NCI-H526 (cell line): ENCODE data around the gene SH3PXD2B.
"Not testable (repeated sequence)": the region's sequence is repeated elsewhere in the genome, so short reads cannot be mapped to it uniquely, and the experiment has no call there.

Experiments used
- DNase-seq, 2 experiments: peaks; one replicate each; lab custom pipeline; 2025; lab: John Stamatoyannopoulos, UW

Gene SH3PXD2B

DNA sequence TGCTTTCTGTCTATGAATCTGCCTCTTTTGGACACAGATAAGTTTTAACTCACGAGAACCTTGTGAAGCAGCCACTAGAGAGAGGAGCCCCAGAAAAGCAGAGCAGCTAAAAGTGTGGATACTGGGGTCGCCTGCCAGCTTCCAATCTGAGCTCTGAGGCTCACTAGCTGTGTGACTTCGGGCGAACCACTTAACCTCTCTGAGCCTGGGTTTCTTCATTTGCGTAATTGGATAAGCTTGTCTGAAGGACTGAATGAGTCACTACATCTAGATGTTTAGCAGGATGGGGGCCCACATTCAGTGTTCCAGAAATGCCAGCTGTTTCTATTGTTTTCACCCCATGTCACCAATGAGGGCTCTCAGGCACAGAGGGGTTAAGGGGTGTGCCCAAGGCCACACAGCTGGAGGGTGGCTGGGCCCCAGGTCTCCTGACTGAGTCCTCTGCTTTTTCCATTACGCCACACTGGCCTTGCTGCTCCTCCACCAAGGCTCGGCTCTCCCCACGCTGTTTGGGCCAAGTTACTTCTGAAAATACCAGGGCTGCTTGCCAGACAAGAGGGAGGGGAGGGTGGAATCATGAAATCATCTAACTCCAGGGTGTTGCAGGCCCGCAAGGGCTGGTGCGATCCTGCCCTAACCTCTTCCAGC is 36.2 kb downstream of the SH3PXD2B start:
- DNase-seq, result no peak

DNA sequence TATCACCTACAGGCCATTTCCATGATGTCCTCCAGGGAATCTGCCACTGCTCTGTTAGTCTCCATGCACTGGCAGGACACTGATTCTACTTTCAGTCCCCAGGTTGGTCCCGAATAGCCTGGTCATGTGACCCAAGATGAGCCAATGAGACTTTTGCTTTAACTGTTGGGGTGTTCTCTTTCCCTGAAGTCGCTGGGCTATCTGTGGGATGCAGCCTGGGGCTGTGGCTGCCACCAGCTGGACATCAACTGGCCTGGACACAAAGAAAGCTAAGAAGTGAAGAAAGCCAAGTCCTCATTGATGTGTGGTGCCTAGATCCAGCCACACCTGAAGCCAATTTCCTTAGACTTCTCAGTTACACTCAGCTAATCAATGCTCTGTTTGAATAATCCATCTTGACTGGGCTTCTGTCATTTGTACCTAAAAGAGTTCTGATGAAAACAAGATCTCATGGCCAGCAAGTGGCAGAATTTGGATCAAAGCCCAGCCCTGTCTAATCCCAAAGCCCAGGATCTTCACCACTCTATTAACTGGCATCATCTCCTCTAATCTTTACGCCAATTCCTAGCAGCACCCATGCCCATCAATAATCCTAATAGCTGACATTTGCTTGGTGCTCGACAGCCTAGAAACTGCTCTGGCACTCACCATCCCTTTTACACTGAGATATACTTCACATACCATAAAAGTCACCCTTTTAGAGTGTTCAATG is 37.0 kb downstream of the SH3PXD2B start:
- DNase-seq, result no peak

GRCh38 chr5:172415362-172416275 is 38.7 kb downstream of the SH3PXD2B start:
- no peak for DNase-seq

DNA sequence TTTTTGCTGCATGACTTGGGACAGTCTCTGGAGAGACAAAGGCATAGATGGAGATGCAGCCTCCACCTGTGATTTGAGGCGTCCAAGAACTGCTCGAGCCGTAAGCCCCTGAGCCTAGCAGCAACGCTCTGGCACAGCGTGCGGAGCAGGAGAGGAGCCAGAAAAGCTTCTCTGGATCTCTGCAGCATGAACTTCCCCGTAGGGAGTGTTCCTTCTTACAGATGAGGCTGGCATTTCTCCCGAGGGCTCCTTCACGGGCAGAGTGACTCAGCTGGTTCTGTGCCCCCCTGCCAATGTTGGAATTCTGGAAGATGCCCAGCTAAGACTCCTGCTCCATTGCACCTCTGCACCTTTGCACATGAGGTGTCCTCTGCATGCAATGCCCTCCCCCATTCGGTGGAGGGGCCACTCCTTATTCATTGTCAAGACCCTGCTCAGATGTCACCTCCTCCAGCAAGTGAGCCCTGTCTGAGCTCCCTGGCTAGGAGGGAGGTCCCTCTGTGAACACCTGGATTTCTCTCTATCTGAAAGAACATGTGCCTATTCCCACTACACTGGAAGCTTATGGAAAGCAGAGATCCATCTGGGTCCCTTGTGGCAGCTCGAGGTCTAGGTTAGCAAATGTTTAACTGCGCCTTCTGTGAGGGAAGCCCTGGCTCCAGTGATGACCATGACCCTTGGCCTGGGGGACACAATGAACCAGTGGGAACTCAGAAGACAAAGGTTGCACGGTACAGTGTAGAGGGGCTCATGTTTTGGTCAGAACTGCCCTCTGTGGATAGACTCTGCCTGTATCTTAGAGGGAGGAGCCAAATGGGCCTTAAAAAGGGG is 39.6 kb downstream of the SH3PXD2B start:
- no peak for DNase-seq

- DNase-seq, result no peak
Measured at GRCh38 chr5:172413601-172414171, 40.6 kb downstream of the SH3PXD2B start.

DNA sequence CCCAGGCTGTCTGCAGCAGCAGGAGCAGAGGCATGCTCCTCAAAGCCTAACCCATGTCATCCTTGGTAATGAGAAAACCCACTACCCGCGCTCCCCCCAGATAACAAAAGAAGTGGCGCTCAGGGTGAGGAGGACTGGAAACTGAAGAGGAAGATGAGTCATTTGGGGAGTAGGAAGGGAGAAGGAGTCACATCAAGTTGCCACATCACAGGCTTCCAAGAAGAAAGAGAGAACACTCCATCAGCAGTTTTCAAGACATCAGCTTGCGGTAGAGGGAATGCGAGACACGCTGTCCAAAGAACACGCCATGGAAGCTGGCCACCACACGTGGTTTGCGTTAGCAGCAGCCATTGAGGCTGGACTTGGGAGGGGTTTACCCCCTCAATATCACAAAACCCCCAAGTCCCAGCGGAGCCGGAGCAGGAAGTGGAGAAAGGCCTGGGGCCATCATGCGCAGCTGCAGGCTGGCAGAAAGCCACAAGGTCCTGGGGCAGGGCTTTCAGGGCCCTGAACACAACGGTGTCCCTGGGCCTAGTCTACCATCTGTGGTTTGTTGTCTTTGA is 41.5 kb downstream of the SH3PXD2B start:
- DNase-seq, result no peak

DNA sequence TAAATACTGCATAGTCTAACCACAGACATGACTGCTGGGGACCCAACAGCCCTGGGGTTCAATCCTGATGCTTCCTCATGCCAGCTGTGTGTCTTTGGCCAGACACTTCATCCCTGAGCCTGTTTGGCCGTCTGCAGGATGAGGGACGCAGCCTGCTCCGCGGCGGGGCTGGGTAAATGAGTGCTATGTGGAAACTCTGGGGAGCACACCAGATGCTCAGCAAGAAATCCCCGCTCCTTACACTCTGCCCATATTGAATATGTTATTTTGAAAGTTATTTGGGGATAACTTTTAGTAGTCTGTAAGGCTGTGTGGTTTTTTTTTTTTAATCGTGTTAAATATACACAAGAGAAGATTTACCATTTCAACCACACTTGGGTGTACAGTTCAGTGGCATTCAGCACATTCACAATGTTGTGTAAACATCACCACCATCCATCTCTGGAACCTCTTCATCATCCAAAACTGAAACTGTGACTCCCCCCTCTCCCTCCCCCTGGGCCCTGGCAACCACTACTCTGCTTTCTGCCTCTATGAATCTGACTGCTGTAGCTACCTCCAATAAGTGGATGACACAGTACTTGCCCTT is 42.7 kb downstream of the SH3PXD2B start:
- no peak for DNase-seq

- no peak for DNase-seq
Measured at GRCh38 chr5:172410662-172411483, 43.5 kb downstream of the SH3PXD2B start.

DNA sequence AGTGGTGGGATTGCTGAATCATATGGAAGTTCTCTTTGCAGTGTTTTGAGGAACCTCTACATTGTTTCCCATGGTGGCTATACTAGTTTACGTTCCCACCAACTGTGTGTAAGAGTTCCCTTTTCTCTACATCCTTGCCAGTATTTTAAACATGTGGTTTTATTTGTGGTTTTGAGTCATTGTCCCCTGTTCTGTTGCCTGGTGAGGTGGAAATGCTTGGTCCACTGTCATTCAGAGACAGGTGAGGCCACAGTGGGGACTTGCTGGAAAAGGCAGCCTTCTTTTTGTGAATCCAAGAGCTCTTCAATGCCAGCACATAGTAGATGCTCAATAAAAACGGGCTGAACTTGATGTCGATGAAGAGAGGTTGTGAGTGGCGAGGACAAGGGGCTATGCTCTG is 44.2 kb downstream of the SH3PXD2B start:
- no peak for DNase-seq

DNA sequence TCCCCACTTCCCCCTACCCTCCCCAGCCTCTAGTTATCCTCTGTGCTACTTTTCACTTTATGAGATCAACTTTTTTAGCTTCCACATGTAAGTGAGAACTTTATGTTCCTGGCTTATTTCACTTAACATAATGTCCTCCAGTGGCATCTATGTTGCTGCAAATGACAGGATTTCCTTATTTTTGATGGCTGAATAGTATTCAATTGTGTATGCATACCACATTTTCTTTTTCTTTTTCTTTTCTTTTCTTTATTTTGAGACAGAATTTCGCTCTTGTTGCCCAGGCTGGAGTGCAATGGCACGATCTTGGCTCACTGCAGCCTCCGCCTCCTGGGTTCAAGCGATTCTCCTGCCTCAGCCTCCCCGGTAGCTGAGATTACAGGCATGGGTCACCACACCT is 44.8 kb downstream of the SH3PXD2B start:
- DNase-seq, result not testable (repeated sequence)

- no peak for DNase-seq
Measured at GRCh38 chr5:172407822-172408221, 46.5 kb downstream of the SH3PXD2B start.

DNA sequence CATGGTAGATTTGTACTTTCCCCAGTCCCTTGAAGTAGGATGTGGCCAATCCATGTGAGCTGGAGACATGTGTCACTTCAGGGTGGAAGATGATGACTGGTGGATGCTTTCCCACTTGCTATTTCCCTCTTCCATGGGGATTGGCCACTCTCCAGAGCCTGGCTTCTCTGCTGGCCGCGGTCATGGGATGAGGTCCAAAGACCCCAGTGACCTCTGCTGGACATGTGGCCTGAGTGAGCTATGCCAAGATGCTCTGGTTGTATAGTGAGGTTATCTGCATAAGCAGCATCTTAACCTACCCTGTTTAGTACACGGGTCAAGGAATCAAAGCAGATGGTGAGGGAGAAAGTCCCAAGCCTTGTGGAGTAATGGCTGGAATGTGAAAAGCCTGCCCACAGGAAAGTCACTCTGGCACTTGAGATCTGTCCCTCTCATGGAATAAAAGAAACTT is 47.1 kb downstream of the SH3PXD2B start:
- DNase-seq, result no peak

- no peak for DNase-seq
Measured at GRCh38 chr5:172405226-172406107, 48.9 kb downstream of the SH3PXD2B start.

GRCh38 chr5:172404746-172405145 is 49.6 kb downstream of the SH3PXD2B start:
- DNase-seq, result no peak

DNA sequence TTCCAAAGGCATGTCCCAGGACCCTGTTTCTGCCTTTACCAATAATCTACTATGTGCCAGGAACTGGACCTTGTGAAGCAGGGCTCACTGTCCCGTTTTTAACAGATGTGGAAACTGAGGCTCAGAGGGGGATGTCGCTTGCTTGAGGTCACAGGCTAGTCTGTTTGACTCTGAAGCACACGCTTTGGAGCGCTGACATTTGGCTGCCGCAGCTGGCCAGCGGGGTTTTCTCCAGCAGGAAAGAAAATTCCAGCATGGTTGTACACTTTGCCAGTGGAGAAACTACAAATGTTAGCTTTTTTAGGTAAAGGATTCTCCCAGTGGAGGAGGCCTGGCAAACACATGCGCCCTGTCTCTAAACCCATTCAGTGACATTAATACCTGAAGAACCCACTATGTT is 50.5 kb downstream of the SH3PXD2B start:
- no peak for DNase-seq

GRCh38 chr5:172403189-172403796 is 51.0 kb downstream of the SH3PXD2B start:
- DNase-seq, result no peak

DNA sequence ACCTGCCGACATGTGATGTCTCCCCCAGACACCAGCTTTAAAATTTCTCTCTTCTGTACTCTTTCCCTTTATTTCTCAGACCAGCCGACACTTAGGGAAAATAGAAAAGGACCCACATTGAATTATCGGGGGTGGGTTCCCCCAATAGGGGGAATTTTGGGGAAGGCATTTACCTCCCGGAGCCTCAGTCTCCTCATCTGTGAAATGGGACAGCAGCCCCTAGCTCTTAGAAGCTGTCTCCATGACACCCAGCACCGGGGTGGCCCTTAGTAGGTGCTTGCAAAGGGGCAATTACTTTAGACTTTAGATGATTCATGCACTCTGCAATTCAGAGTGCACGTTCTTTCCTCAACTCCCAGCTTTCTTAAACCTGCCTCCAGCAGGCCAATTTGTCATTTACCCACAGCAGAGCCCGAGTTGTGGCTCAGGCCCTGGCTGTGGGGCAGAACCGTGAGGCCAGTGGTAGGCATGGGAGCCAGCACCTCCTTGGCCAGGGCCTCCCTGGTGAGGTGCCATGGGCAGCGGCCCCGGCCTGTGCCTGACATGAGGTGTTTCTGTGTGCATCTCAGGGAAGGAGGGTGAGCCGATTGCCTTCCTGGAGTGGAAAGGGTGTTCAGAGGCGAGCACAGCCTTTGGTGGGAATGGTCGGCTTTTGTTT is 51.7 kb downstream of the SH3PXD2B start:
- no peak for DNase-seq

DNA sequence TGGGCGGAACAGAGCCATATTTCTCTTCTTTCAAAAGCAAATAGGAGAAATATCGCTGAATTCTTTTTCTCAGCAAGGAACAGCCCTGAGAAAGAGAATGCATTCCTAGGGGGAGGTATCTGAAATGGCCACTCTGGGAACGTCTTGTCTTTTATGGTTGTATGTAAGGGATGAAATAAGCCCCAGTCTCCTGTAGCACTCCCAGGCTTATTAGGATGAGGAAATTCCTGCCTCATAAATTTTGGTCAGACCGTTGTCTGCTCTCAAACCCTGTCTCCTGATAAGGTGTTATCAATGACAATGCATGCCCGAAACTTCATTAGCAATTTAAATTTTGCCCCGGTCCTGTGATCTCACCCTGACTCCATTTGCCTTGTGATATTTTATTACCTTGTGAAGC is 52.3 kb downstream of the SH3PXD2B start:
- not testable (repeated sequence) for DNase-seq
